Activated CD8-positive, alpha-beta memory T cell treated with anti-CD3 and anti-CD28 coated beads for 48 hours (primary cell): Measurements from ENCODE around the gene KCNF1.

ENCODE experiments used
- DNase-seq, 3 experiments: peaks; one replicate each; pipeline ENCODE4 v3.0.0-alpha.2; 2020; ENCODE audit warnings: low read depth in 2 of 3, low spot score in 2 of 3

The KCNF1 gene

GRCh38 chr2:10911291-10912075 lies at the start of gene KCNF1:
KCNF1 (plus strand) TSS chr2:10911934; CDS start chr2:10912427, 493 bp downstream.
- no peak for DNase-seq

GRCh38 chr2:10862330-10862729 lies 49.4 kb upstream of the KCNF1 start:
- no peak for DNase-seq

GRCh38 chr2:10863047-10863446 lies 48.7 kb upstream of the KCNF1 start:
- DNase-seq, result no peak

GRCh38 chr2:10863837-10864236 lies 47.9 kb upstream of the KCNF1 start:
- DNase-seq, result no peak

GRCh38 chr2:10864251-10864650 lies 47.5 kb upstream of the KCNF1 start:
- DNase-seq, result no peak

- no peak for DNase-seq
Observed at GRCh38 chr2:10864861-10865636, 46.7 kb upstream of the KCNF1 start.

- DNase-seq, result no peak
Observed at GRCh38 chr2:10865841-10866240, 45.9 kb upstream of the KCNF1 start.

GRCh38 chr2:10867692-10868420 lies 43.9 kb upstream of the KCNF1 start:
- no peak for DNase-seq

GRCh38 chr2:10868465-10869314 lies 43.0 kb upstream of the KCNF1 start:
- no peak for DNase-seq

- no peak for DNase-seq
Observed at GRCh38 chr2:10871978-10872377, 39.8 kb upstream of the KCNF1 start.

GRCh38 chr2:10873171-10873570 lies 38.6 kb upstream of the KCNF1 start:
- DNase-seq, result no peak

GRCh38 chr2:10873790-10874437 lies 37.8 kb upstream of the KCNF1 start:
- no peak for DNase-seq

- DNase-seq, result no peak
Observed at GRCh38 chr2:10875126-10875525, 36.6 kb upstream of the KCNF1 start.

GRCh38 chr2:10876394-10876793 lies 35.3 kb upstream of the KCNF1 start:
- no peak for DNase-seq

- DNase-seq, result no peak
Observed at GRCh38 chr2:10876963-10877362, 34.8 kb upstream of the KCNF1 start.

GRCh38 chr2:10877651-10878111 lies 34.1 kb upstream of the KCNF1 start:
- no peak for DNase-seq

GRCh38 chr2:10878268-10878915 lies 33.3 kb upstream of the KCNF1 start:
- DNase-seq, result no peak

GRCh38 chr2:10879159-10879558 lies 32.6 kb upstream of the KCNF1 start:
- no peak for DNase-seq
